GM12892 (cell line): Measurements from ENCODE around the gene HNMT.
"Not testable (repeated sequence)": the region's sequence is repeated elsewhere in the genome, so short reads cannot be mapped to it uniquely, and the experiment has no call there.

Source experiments
- POLR2A ChIP-seq: IDR thresholded peaks from 2 replicates; pipeline ENCODE4 v1.6.1; 2011; ENCODE audit warnings: low read depth, low read length, control low read depth
- POLR2AphosphoS5 ChIP-seq: IDR thresholded peaks from 2 replicates; pipeline ENCODE4 v1.6.1; 2011; ENCODE audit warnings: low read depth, low read length, control low read depth

GRCh38 chr2:137922171-137922570, 42.1 kb upstream of the HNMT start:
- TF ChIP-seq POLR2A, POLR2AphosphoS5: not testable (repeated sequence)
